Measurements from ENCODE around the gene PYGO2. TPM values are rescaled to one million over a fixed set of nuclear protein-coding genes. Genes with fewer than 3 reads are reported as not detected.

Gene PYGO2, protein sequence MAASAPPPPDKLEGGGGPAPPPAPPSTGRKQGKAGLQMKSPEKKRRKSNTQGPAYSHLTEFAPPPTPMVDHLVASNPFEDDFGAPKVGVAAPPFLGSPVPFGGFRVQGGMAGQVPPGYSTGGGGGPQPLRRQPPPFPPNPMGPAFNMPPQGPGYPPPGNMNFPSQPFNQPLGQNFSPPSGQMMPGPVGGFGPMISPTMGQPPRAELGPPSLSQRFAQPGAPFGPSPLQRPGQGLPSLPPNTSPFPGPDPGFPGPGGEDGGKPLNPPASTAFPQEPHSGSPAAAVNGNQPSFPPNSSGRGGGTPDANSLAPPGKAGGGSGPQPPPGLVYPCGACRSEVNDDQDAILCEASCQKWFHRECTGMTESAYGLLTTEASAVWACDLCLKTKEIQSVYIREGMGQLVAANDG
- 5.2 and 5.9 TPM in 2 replicates for total RNA-seq

GRCh38 chr1:154961207-154962155 lies at the start of gene PYGO2:
Gene PYGO2, minus strand, starts transcription at chr1:154961782. Its CDS starts 206 bp downstream, at chr1:154961576.

DNA sequence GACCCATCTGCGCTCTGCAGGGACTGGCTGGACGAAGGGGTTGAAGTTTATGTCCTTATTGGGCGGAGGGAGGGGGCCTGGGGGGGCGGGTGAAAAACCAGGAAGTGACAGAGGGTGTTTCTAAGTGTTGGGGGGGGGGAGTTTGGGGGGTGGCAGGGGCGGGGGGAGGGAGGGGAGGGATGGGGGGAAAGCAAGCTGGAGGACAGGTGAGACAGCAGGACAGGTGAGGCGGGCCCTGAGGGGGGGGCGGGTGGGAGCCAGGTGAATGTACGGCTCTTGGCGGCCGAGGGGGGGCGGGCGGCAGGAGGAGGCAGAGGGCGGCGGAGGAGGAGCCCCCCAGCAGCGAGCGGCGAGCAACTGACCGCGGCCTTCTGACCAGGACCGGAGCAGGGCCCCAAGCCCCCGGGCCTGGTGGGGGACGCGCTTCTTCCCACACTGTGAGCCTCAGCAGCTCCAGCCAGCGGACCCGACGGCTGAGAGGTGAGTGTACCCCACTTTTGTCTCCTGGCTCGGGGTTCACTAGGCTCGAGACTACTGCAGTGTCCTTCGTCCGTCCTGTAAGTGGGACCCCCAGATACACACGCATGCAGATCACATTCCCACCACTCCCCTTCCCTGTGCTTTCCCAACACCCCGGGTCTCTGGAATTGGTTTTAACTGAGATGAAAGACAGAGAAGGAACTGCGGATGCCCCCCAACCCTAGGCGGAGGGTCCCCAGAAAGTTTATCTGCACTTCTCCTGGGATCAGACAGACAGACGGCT lies 41.1 kb upstream of the PYGO2 start, which contains the start of gene ZBTB7B:
Gene ZBTB7B, plus strand, starts transcription at position 339 of the 763 bp plus-strand sequence. CDS start 11,859 bp downstream, outside the sequence.

DNA sequence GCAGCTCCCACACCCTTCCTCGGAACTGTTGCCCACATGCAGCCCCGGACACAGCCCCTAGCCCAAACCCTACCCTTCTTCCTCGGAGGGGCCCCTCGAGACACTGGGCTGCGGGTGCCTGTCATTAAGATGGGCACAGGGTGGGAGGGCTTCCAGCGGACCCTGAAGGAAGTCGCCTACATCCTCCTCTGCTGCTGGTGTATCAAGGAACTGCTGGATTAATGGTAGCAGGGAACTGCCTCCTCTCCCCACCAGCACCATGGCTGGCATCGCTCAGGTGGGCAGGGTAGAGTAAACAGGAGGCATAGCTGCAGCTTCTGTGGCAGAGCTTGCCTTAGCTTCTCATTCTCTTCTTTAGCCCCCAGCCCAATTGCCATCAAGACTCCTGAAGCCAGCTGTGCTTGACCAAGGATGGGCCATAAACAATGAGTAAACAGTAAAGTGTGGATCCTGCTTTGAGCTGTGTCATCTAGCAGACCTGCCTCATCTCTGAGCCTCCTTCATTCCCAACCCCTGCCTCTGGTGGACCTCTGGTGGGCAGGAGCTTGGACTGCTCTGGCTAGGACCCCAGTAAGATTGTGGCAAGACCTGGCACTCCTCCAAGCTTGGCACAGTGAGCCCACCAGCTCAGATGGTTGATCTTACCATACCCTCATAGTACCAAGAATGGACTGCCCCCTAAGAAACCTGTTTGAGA lies 32.1 kb upstream of the PYGO2 start, which contains the start of gene LENEP:
Gene LENEP, plus strand, starts transcription at position 15 of the 697 bp plus-strand sequence. Its CDS starts 22 bp downstream, at position 37.

GRCh38 chr1:154982897-154983648 lies 21.5 kb upstream of the PYGO2 start, which contains the start of gene FLAD1:
Gene FLAD1, plus strand, starts transcription at chr1:154983344. Its CDS starts 351 bp downstream, at chr1:154983695.

DNA sequence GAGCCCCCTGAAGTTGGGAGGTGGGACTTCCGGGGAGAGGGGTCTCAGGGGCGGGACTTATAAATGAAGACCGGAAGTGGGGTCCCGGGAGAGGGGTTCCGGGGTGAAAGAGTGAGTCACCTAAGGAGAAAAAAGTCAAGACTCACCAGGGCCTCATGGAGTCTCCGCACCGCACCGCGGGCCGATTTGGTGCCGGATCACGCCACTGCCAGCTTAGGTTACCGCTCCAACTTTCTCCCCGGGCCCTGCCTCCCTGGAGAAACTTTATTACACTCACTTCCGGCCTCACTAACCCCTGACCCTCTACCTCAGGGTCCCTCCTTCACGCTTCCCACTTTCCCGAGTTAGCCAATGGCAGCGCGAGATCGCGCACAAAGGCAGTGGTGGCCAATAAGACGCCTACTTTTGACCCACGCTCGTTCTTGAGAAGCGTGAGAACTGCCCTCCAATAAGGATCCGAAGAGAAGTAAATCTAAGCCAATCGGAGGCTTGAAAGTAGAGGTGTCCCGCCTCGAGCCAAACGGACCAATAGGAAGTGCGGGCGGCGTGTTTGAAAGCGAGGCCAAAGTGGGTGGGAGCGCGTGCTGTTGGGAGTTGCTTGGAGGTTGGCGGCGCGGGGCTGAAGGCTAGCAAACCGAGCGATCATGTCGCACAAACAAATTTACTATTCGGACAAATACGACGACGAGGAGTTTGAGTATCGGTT lies 12.7 kb upstream of the PYGO2 start, which contains the start of gene CKS1B:
Gene CKS1B, plus strand, starts transcription at position 580 of the 706 bp plus-strand sequence. Its CDS starts 65 bp downstream, at position 645.

DNA sequence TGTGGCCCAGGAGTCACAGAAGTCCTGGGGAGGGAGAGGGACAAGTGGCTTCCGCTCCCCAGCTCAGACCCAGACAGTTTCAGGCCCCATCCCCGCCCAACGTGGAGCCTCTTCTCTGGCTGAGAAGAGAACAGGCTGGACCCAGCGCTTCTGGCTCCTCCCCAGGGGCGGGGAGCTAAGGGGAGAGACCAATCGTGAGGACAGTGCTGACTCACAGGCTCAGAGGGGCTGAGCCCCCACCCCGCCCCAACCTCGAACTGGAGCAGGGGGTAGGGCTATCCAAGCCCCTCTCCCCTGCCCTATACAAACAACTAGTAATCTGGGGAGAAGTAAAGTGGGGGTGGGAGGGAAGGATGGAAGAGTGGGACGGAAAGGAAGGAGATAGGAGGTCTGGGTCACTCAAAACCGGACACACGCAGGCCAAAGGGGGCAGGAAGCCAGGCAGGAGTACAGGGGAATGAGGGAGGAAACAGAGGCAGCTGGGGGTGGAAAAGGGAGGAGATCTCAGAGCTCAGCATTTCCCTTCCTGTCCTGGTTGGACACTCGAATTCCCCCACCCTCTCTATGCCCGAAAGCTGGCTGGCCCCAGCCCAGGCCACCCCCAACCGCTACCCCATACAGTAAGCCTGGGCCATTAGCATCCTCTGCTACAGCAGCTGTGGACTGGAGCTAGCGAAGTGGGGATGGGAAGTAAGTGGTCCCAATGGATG lies 9.2 kb upstream of the PYGO2 start, which contains the start of gene SHC1:
Gene SHC1, minus strand, starts transcription at position 117 of the 710 bp plus-strand sequence. CDS start 221 bp downstream, outside the sequence.

DNA sequence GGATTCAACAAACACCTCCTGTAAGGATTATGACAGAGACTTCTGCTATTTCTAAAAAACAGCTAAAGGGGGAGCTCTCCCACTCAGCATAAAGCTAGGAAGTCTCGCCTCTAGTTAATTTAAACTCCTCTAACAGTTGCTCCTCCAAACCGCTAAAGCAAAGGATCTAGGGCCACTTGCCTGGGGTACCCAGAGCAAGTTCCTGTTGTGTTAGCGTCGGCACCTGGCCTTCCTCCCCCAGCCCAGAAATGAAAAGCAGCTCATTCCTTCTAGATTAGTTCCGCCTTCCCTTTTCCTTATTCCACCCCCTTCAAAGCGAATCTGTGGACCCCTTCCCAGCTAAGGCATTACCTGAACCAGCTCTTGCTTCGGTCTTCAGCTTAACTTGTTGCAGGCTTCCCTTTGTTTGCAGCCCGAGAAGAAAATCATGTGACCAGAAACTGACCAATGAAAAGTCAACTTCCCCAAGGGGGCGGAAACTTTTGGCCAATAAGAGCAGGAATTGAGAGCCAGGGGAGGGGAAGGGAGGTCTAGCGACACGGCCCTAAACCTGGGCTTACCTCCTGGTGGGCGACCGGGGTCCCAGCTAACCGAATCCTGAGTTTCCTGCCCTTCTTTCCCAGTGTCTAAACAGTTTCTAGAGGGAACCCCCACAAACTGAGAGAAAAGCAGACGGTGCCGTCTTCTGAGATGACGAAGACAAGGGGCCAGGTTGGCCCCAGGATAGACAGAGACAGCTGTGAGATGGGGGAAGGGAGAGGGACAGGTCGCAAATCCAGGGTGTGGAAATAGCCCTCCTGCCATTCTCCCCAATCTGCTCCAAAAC lies 5.7 kb downstream of the PYGO2 start, which contains the start of gene PBXIP1:
Gene PBXIP1, minus strand, starts transcription at position 382 of the 826 bp plus-strand sequence. CDS start 2,378 bp downstream, outside the sequence.

GRCh38 chr1:154936555-154937084 lies 25.0 kb downstream of the PYGO2 start, which contains the start of gene PMVK:
Gene PMVK, minus strand, starts transcription at chr1:154936719. Its CDS starts 34 bp downstream, at chr1:154936685.

Other genes with a start within 250 kb of the PYGO2 start
- gene KCNN3, start 91.5 kb downstream of the PYGO2 start, total RNA-seq: under 0.01 and 0.65 TPM in 2 replicates
- 7.3 and 9.7 TPM in 2 replicates for gene PMVK, start 25.1 kb downstream of the PYGO2 start, total RNA-seq
- gene PBXIP1, start 5.7 kb downstream of the PYGO2 start, total RNA-seq: 79.6 and 105 TPM in 2 replicates
- gene SHC1, start 9.0 kb upstream of the PYGO2 start, total RNA-seq: 152 and 218 TPM in 2 replicates
- gene CKS1B, start 12.9 kb upstream of the PYGO2 start, total RNA-seq: 116 and 140 TPM in 2 replicates
- 26.6 and 33.9 TPM in 2 replicates for gene FLAD1, start 21.6 kb upstream of the PYGO2 start, total RNA-seq
- 0.76 TPM in 1 of 2 replicates, not detected in the other for gene LENEP, start 31.8 kb upstream of the PYGO2 start, total RNA-seq
- gene ZBTB7B, start 41.0 kb upstream of the PYGO2 start, total RNA-seq: 7.5 and 9.7 TPM in 2 replicates
- not detected in 2 replicates for gene DCST2, start 72.0 kb upstream of the PYGO2 start, total RNA-seq
- not detected in 2 replicates for gene DCST1, start 72.0 kb upstream of the PYGO2 start, total RNA-seq
- gene ADAM15, start 89.5 kb upstream of the PYGO2 start, total RNA-seq: 161 and 165 TPM in 2 replicates
- 8.8 and 9.7 TPM in 2 replicates for gene EFNA4, start 102.0 kb upstream of the PYGO2 start, total RNA-seq
- 0.76 and 0.97 TPM in 2 replicates for gene EFNA3, start 117.1 kb upstream of the PYGO2 start, total RNA-seq
- 57.0 and 96.1 TPM in 2 replicates for gene EFNA1, start 166.1 kb upstream of the PYGO2 start, total RNA-seq
- gene SLC50A1, start 174.1 kb upstream of the PYGO2 start, total RNA-seq: 33.8 and 45.1 TPM in 2 replicates
- gene DPM3, start 178.7 kb upstream of the PYGO2 start, total RNA-seq: 24.2 and 50.0 TPM in 2 replicates
- gene KRTCAP2, start 211.5 kb upstream of the PYGO2 start, total RNA-seq: 61.1 and 119 TPM in 2 replicates
- 3.5 and 3.9 TPM in 2 replicates for gene TRIM46, start 212.1 kb upstream of the PYGO2 start, total RNA-seq
- 8.2 and 12.3 TPM in 2 replicates for gene THBS3, start 246.1 kb upstream of the PYGO2 start, total RNA-seq
- gene MTX1, start 246.9 kb upstream of the PYGO2 start, total RNA-seq: 58.1 and 85.8 TPM in 2 replicates

Data from epithelial cell of umbilical artery (primary cell).